HG03354 (cell line): ENCODE results near the gene SEPTIN1.
"Not testable (repeated sequence)": the region's sequence is repeated elsewhere in the genome, so short reads cannot be mapped to it uniquely, and the experiment has no call there.

Experiments used
- ATAC-seq: cut with Tn5 transposase; IDR thresholded peaks from one replicate; pipeline ENCODE4 v1.9.1; 2021; ENCODE audit warnings: mild to moderate bottlenecking; ENCODE audit not compliant: unreplicated experiment, poor library complexity, severe bottlenecking

Gene SEPTIN1

GRCh38 chr16:30407102-30407803 lies 24.9 kb upstream of the SEPTIN1 start, which contains the start of gene ZNF771:
TSS of gene ZNF771 (plus strand) at chr16:30407606. CDS start at chr16:30408054, 448 bp downstream.
- ATAC-seq, result peak; percentile 72

- peak; percentile 5 for ATAC-seq
Measured at GRCh38 chr16:30406795-30407101, 24.4 kb upstream of the SEPTIN1 start.

- ATAC-seq, result no peak
Measured at GRCh38 chr16:30401768-30402425, 19.5 kb upstream of the SEPTIN1 start.

- ATAC-seq, result no peak
Measured at GRCh38 chr16:30399435-30400186, 17.2 kb upstream of the SEPTIN1 start.

- no peak for ATAC-seq
Measured at GRCh38 chr16:30398661-30399434, 16.5 kb upstream of the SEPTIN1 start.

GRCh38 chr16:30397776-30398660 lies 15.7 kb upstream of the SEPTIN1 start:
- no peak for ATAC-seq

GRCh38 chr16:30397056-30397455 lies 14.7 kb upstream of the SEPTIN1 start:
- ATAC-seq, result no peak

GRCh38 chr16:30396627-30397026 lies 14.3 kb upstream of the SEPTIN1 start:
- ATAC-seq, result not testable (repeated sequence)

GRCh38 chr16:30395992-30396585 lies 13.7 kb upstream of the SEPTIN1 start:
- ATAC-seq, result no peak

GRCh38 chr16:30395155-30395991 lies 13.0 kb upstream of the SEPTIN1 start, which contains the start of gene ZNF48:
TSS of gene ZNF48 (plus strand) at chr16:30395420. CDS start at chr16:30395795, 375 bp downstream.
- peak; percentile 77 for ATAC-seq

GRCh38 chr16:30394592-30395154 lies 12.3 kb upstream of the SEPTIN1 start:
- no peak for ATAC-seq

GRCh38 chr16:30383521-30383920 lies 1.2 kb upstream of the SEPTIN1 start:
- no peak for ATAC-seq

- no peak for ATAC-seq
Measured at GRCh38 chr16:30381291-30382041, 895 bp downstream of the SEPTIN1 start.

GRCh38 chr16:30380803-30381208 lies 1.6 kb downstream of the SEPTIN1 start:
- ATAC-seq, result no peak

GRCh38 chr16:30380072-30380802 lies 2.1 kb downstream of the SEPTIN1 start:
- no peak for ATAC-seq

GRCh38 chr16:30379158-30379783 lies 3.1 kb downstream of the SEPTIN1 start:
- peak; percentile 1 for ATAC-seq
